NCI-H1105 treated with DMSO at 0.1 percent for 48 hours (cell line): ENCODE measurements around the gene CAV2.
"Not testable (repeated sequence)": the region's sequence is repeated elsewhere in the genome, so short reads cannot be mapped to it uniquely, and the experiment has no call there.

Experiments
- DNase-seq: peaks from one replicate; lab custom pipeline; 2025; lab: John Stamatoyannopoulos, UW

CAV2 gene

GRCh38 chr7:116499168-116500077 lies at the start of gene CAV2:
Gene CAV2, plus strand, starts transcription at chr7:116499738. Its CDS starts 44 bp downstream, at chr7:116499782.
- no peak for DNase-seq

- DNase-seq = no peak
Observed at GRCh38 chr7:116449950-116450349, 49.6 kb upstream of the CAV2 start.

GRCh38 chr7:116451957-116452729 lies 47.4 kb upstream of the CAV2 start:
- DNase-seq = no peak

- DNase-seq = no peak
Observed at GRCh38 chr7:116454377-116454776, 45.2 kb upstream of the CAV2 start.

- DNase-seq = no peak
Observed at GRCh38 chr7:116455009-116455408, 44.5 kb upstream of the CAV2 start.

- no peak for DNase-seq
Observed at GRCh38 chr7:116455499-116455898, 44.0 kb upstream of the CAV2 start.

GRCh38 chr7:116461500-116461899 lies 38.0 kb upstream of the CAV2 start:
- no peak for DNase-seq

GRCh38 chr7:116463956-116464355 lies 35.6 kb upstream of the CAV2 start:
- DNase-seq = no peak

- no peak for DNase-seq
Observed at GRCh38 chr7:116464375-116464774, 35.2 kb upstream of the CAV2 start.

- no peak for DNase-seq
Observed at GRCh38 chr7:116465125-116465524, 34.4 kb upstream of the CAV2 start.

- no peak for DNase-seq
Observed at GRCh38 chr7:116468534-116468933, 31.0 kb upstream of the CAV2 start.

- no peak for DNase-seq
Observed at GRCh38 chr7:116477625-116478024, 21.9 kb upstream of the CAV2 start.

GRCh38 chr7:116478834-116479233 lies 20.7 kb upstream of the CAV2 start:
- no peak for DNase-seq

- DNase-seq = no peak
Observed at GRCh38 chr7:116483271-116483942, 16.1 kb upstream of the CAV2 start.

- DNase-seq = not testable (repeated sequence)
Observed at GRCh38 chr7:116484389-116484788, 15.1 kb upstream of the CAV2 start.

- DNase-seq = no peak
Observed at GRCh38 chr7:116487907-116488521, 11.5 kb upstream of the CAV2 start.

GRCh38 chr7:116490351-116490750 lies 9.2 kb upstream of the CAV2 start:
- no peak for DNase-seq

- no peak for DNase-seq
Observed at GRCh38 chr7:116491887-116492653, 7.5 kb upstream of the CAV2 start.

GRCh38 chr7:116492654-116493109 lies 6.9 kb upstream of the CAV2 start:
- DNase-seq = no peak

GRCh38 chr7:116493449-116493848 lies 6.1 kb upstream of the CAV2 start:
- no peak for DNase-seq

- DNase-seq = no peak
Observed at GRCh38 chr7:116494472-116494871, 5.1 kb upstream of the CAV2 start.
